ENCODE results near the gene MEF2A. TPM values are rescaled to one million over a fixed set of nuclear protein-coding genes. Genes with fewer than 3 reads are reported as not detected.
"Not testable (repeated sequence)": the region's sequence is repeated elsewhere in the genome, so short reads cannot be mapped to it uniquely, and the experiment has no call there.

Gene MEF2A
- total RNA-seq, 1 donor from 2014 or later = 61.9 TPM

DNA sequence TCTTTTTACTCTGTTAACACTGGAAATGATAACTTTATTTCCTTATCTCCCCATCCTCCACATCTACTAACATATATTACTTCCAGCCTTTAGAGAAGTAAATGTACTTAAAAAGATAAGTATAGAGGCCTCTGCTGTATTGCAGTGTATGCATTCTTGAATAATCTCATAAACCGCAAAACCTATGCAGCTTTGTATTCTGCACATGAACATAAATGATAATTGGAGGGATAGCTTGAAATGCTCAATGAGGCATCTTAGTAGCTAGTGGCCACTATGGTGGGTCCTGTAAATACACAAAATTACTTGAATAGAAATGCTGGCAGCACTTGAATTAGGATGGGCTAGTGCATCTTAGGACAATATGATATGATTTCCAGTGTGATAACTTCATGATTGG lies 90.4 kb downstream of the MEF2A start:
- H3K4me3 ChIP-seq = no peak overlapping the region
- H3K4me1 Mint-ChIP-seq = no peaks in the 10 kb centered on the region

DNA sequence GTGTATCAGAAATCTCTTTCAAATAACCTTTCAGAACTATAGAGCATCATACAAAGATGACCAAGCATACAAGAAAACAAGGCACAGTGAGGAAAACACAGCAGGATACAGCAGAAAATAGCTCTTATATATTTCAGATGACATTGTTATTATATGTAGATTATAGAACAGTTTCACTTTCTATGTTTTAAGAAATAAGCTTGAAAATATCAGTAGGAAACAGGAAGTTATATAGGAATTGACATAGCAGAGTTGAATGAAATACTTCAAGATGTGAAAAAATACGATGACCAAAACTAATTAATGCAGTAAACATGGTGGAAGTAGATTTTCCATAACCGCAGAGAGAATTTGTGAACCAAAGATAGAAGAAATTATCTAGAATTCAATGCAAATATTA lies 92.2 kb downstream of the MEF2A start:
- H3F3A ChIP-seq (ENCODE audit: low read depth) = no peaks in the 10 kb centered on the region
- H4K20me1 ChIP-seq (ENCODE audit: low read depth) = no peaks in the 10 kb centered on the region
- H3K4me3 Mint-ChIP-seq = no peak overlapping the region
- no peaks in the 10 kb centered on the region for H3K27me3 Mint-ChIP-seq (ENCODE audit: insufficient read depth, low read depth)
- H3K27ac Mint-ChIP-seq = no peak overlapping the region
- peaks cover 6% of the 10 kb centered on the region for H3K4me1 ChIP-seq
- no peaks in the 10 kb centered on the region for H3K27me3 ChIP-seq
- H3K4me2 ChIP-seq = no peak overlapping the region
- H2AFZ ChIP-seq (replicated peaks) = no peak overlapping the region
- peaks cover 10% of the 10 kb centered on the region for H3K36me3 Mint-ChIP-seq
- no peaks in the 10 kb centered on the region for H3K9me3 ChIP-seq (ENCODE audit: low read depth)
- H3K4me1 Mint-ChIP-seq = no peaks in the 10 kb centered on the region
- H3K36me3 ChIP-seq = no peaks in the 10 kb centered on the region
- H3K79me2 ChIP-seq (ENCODE audit: low read depth) = no peaks in the 10 kb centered on the region
- H3K9me3 Mint-ChIP-seq = no peaks in the 10 kb centered on the region
- DNase-seq (ENCODE audit: low spot score) = no peak
- no peak overlapping the region for H3K9ac ChIP-seq
- TF ChIP-seq EZH2 (IDR thresholded peaks at IDR 0.05) = no peak
- TF ChIP-seq EZH2phosphoT487 (IDR thresholded peaks at IDR 0.05) = no peak
- TF ChIP-seq, protein P1, sequence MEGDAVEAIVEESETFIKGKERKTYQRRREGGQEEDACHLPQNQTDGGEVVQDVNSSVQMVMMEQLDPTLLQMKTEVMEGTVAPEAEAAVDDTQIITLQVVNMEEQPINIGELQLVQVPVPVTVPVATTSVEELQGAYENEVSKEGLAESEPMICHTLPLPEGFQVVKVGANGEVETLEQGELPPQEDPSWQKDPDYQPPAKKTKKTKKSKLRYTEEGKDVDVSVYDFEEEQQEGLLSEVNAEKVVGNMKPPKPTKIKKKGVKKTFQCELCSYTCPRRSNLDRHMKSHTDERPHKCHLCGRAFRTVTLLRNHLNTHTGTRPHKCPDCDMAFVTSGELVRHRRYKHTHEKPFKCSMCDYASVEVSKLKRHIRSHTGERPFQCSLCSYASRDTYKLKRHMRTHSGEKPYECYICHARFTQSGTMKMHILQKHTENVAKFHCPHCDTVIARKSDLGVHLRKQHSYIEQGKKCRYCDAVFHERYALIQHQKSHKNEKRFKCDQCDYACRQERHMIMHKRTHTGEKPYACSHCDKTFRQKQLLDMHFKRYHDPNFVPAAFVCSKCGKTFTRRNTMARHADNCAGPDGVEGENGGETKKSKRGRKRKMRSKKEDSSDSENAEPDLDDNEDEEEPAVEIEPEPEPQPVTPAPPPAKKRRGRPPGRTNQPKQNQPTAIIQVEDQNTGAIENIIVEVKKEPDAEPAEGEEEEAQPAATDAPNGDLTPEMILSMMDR (IDR thresholded peaks at IDR 0.05) = no peak
- H3K4me3 ChIP-seq = no peak overlapping the region
- no peak overlapping the region for H3K27ac ChIP-seq

More for the DNA sequence above, 90.4 kb downstream of the MEF2A start:
- peaks cover 5% of the 10 kb centered on the region for H3K9me3 Mint-ChIP-seq
- peaks cover 6% of the 10 kb centered on the region for H3K4me1 ChIP-seq
- no peak overlapping the region for H3K4me2 ChIP-seq
- DNase-seq (ENCODE audit: low spot score) = no peak
- H3K36me3 Mint-ChIP-seq = peaks cover 18% of the 10 kb centered on the region
- no peaks in the 10 kb centered on the region for H4K20me1 ChIP-seq (ENCODE audit: low read depth)
- no peak overlapping the region for H3K9ac ChIP-seq
- no peaks in the 10 kb centered on the region for H3K79me2 ChIP-seq (ENCODE audit: low read depth)
- TF ChIP-seq EZH2phosphoT487 (IDR thresholded peaks at IDR 0.05) (no peak), EZH2 (IDR thresholded peaks at IDR 0.05) (no peak)
- TF ChIP-seq, protein P1 (IDR thresholded peaks at IDR 0.05) = no peak
- no peaks in the 10 kb centered on the region for H3K36me3 ChIP-seq
- no peaks in the 10 kb centered on the region for H3K27me3 Mint-ChIP-seq (ENCODE audit: insufficient read depth, low read depth)
- H3F3A ChIP-seq (ENCODE audit: low read depth) = no peaks in the 10 kb centered on the region
- no peak overlapping the region for H3K27ac ChIP-seq
- H2AFZ ChIP-seq (replicated peaks) = no peak overlapping the region
- no peak overlapping the region for H3K27ac Mint-ChIP-seq
- H3K9me3 ChIP-seq (ENCODE audit: low read depth) = no peaks in the 10 kb centered on the region
- H3K4me3 Mint-ChIP-seq = no peak overlapping the region
- H3K27me3 ChIP-seq = no peaks in the 10 kb centered on the region

DNA sequence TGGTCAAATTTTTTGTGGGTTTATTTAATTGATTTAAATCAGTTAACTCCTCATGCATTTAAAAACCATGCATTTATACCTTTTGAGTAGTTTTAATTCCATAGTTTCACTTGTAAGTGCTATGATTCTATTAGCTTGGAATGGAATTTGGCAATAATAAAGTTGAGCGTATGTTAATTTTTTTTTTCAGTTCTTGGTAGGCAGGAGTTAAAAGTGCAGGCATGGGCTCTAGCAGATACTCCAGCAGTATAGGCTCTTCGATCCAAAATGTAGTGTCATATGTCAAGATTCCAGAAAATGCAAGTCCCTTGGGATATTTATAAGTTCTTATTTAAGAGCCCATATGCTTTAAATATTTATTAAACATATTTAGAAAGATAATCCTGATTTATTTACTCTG lies 97.1 kb downstream of the MEF2A start:
- no peaks in the 10 kb centered on the region for H3K9me3 ChIP-seq (ENCODE audit: low read depth)
- H3K4me1 Mint-ChIP-seq = no peaks in the 10 kb centered on the region
- H3K9ac ChIP-seq = no peak overlapping the region
- no peaks in the 10 kb centered on the region for H3K4me1 ChIP-seq
- no peak overlapping the region for H3K27ac Mint-ChIP-seq
- no peak overlapping the region for H2AFZ ChIP-seq (replicated peaks)
- H3K79me2 ChIP-seq (ENCODE audit: low read depth) = no peaks in the 10 kb centered on the region
- no peak overlapping the region for H3K27ac ChIP-seq
- H3K4me3 Mint-ChIP-seq = no peak overlapping the region
- no peaks in the 10 kb centered on the region for H3K9me3 Mint-ChIP-seq
- no peak overlapping the region for H3K4me3 ChIP-seq
- H3K36me3 ChIP-seq = no peaks in the 10 kb centered on the region
- no peak for TF ChIP-seq EZH2 (IDR thresholded peaks at IDR 0.05)
- TF ChIP-seq, protein P1 (IDR thresholded peaks at IDR 0.05) = no peak
- no peak for TF ChIP-seq EZH2phosphoT487 (IDR thresholded peaks at IDR 0.05)
- H3K27me3 Mint-ChIP-seq (ENCODE audit: insufficient read depth, low read depth) = no peaks in the 10 kb centered on the region
- H3F3A ChIP-seq (ENCODE audit: low read depth) = no peaks in the 10 kb centered on the region
- no peaks in the 10 kb centered on the region for H3K27me3 ChIP-seq
- peaks cover 20% of the 10 kb centered on the region for H3K36me3 Mint-ChIP-seq
- H4K20me1 ChIP-seq (ENCODE audit: low read depth) = no peaks in the 10 kb centered on the region
- H3K4me2 ChIP-seq = no peak overlapping the region
- DNase-seq (ENCODE audit: low spot score) = no peak

DNA sequence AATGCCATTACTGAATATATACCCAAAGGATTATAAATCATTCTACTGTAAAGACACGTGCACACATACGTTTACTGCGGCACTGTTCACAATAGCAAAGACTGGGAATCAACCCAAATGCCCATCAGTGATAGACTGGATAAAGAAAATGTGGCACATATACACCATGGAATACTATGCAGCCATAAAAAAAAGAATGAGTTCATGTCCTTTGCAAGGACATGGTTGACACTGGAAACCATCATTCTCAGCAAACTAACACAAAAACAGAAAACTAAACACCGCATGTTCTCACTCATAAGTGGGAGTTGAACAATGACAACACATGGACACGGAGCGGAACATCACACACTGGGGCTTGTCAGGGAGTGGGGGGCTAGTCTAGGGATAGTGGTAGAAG lies 100.3 kb downstream of the MEF2A start:
- H3F3A ChIP-seq (ENCODE audit: low read depth); H3K4me3 Mint-ChIP-seq; H3K4me1 Mint-ChIP-seq; H3K27ac ChIP-seq; H3K27ac Mint-ChIP-seq; H3K27me3 Mint-ChIP-seq (ENCODE audit: insufficient read depth, low read depth); H3K4me3 ChIP-seq; H3K9me3 Mint-ChIP-seq; DNase-seq (ENCODE audit: low spot score); H3K4me2 ChIP-seq; H3K27me3 ChIP-seq; H3K9ac ChIP-seq; H3K9me3 ChIP-seq (ENCODE audit: low read depth); H3K4me1 ChIP-seq; H3K79me2 ChIP-seq (ENCODE audit: low read depth); H2AFZ ChIP-seq (replicated peaks); H3K36me3 ChIP-seq; H4K20me1 ChIP-seq (ENCODE audit: low read depth): not testable (repeated sequence)
- peaks cover 12% of the 10 kb centered on the region for H3K36me3 Mint-ChIP-seq
